Activated naive CD4-positive, alpha-beta T cell treated with anti-CD3 and anti-CD28 coated beads, Interleukin-2, amount 50 U/mL, for 16 hours (primary cell): ENCODE measurements around the gene PLA2G4E.
A peak's percentile ranks its signal among the peaks of the same experiment; 100 is the strongest.

Experiments
- DNase-seq: peaks from one replicate; pipeline ENCODE4 v3.0.0-alpha.2; 2020

The PLA2G4E gene

DNA sequence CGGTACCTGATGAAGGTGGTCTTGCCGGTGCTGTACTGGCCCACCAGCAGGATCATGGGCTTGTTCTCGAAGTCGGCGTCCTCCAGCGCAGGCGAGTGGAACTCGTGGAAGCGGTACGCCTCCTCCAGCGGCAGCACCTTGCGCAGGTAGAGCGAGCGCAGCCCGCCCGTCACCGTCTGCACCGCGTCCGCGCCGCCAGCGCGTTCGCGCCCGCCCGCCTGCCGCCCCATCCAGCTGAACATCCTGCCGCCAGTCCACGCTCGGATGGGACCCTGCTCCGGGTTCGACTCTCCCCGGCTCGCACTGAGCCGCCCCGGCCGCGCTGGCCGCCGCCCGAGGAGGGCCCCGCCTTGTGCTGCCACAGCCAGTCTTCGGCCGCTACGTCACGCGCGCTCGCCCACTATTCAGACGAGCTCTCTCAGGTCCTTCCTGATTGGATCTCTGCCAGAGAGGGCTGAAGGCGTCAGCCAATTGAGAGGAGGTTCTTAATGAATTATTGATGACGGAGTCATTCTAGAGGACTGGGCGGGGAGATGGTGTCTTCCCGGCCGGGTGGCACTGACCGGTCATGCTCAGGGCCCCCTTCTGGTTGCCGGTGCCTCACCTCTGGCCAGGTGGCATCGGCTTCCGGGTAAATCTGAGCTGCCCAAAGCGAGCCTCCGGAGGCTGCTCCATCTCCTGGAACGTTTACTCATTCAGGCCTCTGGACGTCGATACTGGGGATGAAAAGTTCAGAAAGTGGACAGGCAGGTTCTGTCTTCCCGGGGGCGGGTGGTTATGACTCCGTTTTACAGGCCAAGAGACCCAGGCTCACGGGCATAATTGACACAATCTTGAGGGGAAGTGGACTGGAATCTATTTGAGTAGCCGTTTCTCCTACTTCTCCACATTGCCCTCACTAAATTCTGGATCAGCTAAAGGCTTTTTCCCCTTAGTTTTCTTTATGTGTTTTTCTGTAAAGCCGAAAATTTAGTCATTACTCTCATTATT lies 48.3 kb downstream of the PLA2G4E start, which contains the start of gene EHD4:
EHD4 (minus strand) TSS at position 305 of the 990 bp plus-strand sequence; CDS start at position 242, 63 bp downstream.
- peak; percentile 93 for DNase-seq

DNA sequence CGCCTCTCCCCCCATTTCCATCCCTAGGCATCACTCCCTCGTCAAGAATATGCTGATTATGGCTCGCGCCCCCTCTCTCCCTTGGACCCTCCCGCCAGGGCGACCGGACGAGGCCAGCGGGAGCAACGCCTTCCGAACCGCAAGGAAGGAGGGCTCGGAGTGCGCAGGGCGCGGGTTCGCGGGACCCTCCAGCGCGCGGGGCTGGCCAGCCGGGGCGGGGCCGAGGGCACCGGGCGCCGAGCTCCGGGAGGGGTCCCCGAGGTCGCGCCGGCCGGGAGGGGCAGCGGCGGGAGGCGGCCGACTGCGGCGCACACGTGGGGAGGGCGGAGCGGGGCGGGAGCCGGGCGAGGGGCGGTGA lies 49.0 kb downstream of the PLA2G4E start:
- DNase-seq = no peak

DNA sequence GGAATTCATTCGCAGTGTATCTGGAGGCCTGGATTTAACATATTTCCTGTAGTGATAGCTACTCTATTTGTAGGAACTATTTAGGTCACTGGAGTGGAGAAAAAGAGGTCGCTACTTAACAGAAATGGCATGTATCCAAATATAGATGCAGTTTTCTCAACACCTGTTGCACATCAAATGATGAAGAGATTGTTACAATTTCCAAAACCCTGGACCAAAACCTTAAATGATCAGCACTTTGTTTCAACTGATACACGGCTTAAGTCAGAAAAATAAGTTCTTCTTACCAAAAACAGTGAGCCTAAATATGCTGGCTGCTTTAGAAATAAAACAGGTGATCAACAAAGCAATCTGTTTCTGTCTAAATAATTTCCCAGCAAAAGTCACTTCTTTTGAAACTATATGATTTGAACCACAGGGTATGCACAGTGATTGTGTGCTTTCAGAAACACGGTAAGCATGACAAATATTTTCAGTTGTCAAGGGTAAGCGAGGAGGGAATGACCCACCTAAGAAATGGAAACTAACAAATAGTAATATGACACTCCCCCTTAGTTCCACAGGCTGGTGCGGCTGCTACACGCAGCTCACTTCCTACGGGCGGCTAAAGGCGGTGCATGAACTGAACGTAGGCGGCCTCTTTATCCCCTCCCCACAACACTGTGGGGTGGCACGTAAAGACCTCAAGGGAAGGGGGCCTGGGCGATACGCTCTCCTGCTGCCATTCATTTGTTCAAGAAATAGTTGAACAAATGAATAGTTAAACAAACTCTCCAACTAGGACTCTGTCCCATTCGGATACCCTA lies 49.5 kb downstream of the PLA2G4E start:
- DNase-seq = peak; percentile 81

DNA sequence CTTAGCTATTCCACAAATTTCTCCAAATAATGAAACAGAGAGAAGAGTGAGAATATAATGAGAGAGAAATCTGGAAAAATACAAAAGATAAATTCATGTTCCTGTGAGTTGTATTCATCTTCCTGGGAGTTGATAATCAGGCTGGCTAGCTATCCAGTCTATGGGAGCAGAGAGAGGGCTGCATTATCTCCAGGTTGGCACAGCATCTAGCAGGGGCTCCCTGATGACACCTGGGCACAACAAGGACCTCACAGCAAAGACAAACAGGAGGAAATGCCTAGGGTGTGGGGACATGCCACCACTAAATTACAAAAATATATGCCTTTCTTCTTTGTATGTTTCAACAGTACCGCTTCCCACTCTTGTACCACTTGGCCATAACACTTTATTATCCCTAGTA lies 50.4 kb downstream of the PLA2G4E start:
- no peak for DNase-seq

DNA sequence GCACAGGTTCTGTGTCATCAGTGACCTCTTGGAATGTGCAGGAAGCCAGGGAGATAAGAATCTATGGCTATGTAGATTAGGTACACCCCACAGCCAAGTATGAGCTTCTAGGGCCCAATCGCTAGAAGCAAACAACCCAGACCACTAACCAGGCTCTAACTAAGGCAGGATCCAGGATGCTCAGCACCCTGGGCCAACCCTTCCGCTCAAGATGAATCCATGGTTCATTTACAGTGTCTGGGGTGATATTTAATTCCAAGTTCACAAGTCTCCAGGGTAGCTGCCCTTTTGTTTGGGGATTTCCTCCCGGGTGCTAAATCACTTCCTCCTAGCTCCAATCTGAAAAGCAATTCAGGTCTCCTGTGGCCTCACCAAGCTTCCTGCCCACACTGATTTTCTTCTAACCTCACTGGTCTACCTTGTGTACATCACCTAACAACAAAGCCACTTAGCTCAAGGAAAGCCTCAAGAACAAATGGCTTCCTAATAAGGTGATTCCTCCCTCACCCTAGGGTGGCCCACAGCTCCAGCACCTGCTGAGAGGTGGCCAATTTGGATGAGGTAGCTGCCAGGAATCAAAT lies 50.9 kb downstream of the PLA2G4E start:
- DNase-seq = no peak

DNA sequence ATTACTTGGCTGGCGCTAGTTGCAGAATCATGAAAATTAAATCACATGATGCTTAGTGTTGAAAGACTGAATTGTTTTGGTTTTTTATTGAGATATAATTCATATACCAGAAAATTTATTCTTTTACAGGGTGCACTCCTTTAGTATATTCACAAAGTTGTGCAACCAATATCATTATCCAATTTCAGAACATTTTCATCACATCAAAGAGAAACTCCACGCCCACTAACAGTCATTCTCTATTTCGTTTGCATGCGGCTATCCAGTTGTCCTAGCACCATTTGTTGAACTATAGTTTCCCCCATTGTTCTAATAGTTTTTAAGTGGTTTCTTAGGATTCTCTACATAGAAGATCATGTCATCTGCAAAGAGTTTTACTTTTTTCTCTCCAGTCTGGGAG lies 52.1 kb downstream of the PLA2G4E start:
- DNase-seq = no peak

DNA sequence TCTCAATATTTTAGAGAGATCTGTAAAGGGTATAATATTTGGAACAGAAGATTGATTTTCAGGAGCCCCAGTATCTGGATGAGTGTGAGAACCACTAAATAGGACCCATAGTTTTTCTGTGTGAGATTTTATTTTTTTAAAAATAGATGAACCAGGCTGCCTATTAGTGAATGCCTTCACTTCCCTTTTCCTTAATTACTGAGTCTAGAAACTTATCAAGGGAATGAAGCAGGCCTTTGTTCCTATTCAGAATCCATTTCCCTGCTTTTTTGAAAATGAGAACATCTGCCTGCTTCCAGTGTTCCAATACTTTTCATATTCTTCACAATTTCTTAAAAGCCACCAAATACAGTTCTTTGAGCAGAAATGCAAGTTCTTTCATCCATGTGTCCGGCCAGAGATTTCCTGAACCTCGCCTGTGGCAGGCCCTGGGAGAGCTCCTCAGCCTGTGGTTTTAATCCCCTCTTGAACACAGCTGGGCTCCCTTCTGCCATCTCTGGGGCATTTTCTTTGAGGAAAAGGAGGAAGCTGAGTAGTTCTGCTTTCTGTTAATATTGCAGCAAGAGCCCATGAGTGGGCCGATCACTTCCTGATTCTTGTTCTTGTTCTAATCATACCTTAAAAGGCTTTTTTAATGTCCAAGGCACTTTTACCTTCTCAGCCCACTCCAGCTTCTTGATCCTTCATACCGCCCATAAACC lies 53.2 kb downstream of the PLA2G4E start:
- DNase-seq = no peak

DNA sequence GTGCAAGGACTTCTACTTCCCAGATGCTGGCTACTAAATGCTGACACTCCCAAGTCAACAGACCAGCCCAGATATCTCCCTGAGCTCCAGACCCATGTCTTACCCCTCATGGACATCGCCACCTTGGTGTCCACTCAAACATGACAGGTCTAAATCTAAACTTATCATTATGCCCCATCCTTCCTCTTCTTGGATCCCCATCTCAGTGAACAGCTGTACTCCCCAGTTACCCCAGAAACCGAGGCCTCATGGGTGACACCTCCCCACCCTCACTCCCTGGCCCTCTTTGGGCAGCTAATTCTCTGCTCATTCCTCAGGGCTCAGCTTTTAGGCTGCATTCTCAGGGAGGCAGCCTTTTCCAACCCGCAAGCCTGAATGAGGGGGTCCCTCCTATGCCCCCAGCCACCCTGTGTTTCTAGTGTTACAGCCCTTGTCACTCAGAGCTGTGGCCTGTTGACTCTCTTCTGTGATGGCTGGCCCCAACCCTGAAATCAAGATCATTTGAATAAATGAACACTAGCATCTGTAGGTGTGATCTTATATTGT lies 53.8 kb downstream of the PLA2G4E start:
- no peak for DNase-seq

DNA sequence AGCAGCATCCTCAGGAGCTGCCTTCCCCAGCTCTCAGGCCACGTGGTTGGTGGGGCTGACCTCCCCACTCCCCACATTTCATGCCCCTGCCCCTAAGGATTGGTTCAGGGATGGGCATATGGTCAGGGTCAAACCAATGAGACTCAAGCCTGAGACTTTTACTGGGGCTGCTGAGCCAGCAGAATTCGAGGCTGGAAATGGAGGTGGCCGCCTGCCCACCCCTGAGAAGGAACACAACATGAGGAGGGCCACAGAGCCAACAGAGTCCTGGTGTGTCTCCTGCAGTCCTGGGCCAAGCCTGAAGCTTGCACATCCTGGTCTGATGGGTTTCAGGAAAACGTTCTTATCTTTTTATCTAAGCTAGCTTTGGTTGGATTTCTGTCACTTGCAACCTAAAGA lies 54.4 kb downstream of the PLA2G4E start:
- no peak for DNase-seq

DNA sequence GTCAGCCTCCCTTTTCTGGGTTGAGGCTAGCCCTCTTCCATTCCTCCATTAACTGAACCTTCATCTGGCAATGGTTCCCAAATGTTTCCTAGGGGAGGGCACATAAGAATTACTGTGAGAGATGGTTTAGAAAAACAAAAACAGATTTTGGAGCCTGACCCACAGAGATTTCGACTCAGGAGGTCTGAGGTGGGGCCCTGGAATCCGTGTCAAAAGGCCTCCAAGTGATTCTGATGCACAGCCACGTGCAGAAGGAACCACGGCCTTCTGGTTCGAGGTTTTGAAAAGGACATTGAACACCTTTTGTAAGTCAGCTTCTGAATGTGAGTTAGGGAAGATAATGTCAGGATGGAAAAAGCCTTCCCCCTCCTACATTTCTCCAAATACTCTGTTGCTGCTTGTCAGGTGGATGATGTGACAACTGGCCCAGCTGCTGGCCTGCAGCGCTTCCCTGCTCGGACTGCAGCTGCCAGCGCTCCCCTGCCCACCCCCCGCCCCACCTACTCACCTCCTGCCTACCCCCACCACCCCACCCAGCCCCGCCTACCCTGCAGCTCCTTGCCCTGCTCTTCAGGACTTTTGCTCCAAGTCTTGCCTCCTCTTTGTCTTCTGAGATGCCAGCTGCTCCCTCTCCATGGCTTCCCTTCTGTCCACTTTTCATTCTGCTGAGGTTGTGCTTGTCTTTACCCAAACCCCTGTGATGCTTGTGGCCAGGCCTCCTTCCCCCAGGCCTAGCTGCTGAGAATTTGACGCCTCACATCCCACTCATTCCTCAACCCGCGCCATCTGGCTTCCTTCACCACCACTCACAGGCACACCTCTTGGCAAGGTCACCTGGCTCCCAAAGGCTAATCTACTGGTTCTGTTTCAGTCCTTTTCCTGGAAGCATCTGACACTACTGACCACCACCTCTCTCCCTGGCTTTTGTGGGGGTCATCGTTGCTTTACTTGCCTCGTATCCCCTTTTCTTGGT lies 55.1 kb downstream of the PLA2G4E start:
- no peak for DNase-seq

DNA sequence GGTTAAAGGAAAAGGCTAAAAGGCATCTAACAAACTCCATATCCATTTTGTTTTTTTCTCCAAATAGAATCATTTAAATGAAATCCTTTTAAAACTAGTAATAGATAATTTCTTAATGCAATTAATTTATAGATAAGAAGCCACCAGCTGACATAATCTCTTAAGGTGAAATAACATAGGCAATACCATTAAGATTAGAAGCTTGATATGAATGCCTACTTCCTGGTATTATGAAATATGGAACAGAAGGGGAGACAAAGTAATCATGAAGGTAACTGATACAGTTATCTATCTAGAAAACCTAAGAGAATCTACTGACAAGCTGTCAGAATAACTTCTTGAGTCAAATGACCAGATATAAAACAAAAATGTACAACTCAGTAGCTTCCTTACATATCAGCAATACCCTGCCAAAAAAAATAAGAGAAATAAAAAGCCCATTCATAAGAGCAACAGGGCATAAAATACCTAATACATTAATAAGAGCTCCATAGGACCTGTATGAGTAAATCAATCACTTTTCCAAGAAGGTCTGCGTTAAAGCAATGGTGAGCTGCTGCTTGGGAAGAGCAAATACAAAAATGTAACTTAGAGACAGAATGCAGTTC lies 59.1 kb downstream of the PLA2G4E start:
- no peak for DNase-seq

DNA sequence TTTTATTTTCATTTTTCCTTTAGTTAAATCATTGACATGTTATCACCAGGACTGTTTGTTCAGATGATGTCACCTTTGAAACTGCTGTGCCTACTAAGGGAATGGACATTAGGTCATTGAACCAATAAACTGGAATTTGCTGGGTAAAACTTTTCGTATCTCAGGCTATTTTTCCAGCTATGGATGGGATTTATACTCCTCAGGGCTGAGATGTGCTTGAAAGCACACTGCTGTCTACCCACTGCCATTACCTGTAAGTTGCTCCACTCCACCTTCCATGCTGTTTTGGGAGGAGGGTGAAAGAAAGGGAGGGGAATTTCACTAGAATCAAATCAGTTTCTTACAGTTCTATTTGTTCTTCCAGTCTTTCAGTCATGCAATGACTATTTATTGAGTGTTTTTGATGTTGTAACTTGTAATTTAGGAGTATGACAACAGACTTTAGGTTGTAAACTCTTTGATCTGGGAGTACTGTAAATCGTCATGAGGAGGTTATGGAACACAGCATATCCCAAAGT lies 59.8 kb downstream of the PLA2G4E start:
- DNase-seq = no peak

DNA sequence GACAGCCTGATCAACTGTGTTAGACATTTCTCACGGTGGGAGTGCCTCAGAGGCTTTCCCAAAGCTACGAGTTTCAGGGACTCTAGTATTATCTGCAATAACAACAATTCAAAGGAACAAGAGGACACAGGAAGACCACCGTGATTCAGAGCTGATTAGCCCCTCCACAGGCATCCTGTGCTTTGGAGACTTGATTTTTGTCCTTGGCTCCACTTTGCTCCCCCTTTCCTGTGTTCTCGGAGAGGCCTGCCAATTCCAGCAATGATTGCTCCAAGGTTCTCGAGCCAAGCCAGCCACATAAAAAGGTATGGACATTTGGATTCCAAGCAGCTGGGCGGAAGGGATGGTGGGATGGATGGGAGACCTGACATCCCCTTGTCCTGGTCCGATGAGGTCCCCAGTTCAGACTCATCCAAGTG lies 62.8 kb downstream of the PLA2G4E start:
- no peak for DNase-seq

DNA sequence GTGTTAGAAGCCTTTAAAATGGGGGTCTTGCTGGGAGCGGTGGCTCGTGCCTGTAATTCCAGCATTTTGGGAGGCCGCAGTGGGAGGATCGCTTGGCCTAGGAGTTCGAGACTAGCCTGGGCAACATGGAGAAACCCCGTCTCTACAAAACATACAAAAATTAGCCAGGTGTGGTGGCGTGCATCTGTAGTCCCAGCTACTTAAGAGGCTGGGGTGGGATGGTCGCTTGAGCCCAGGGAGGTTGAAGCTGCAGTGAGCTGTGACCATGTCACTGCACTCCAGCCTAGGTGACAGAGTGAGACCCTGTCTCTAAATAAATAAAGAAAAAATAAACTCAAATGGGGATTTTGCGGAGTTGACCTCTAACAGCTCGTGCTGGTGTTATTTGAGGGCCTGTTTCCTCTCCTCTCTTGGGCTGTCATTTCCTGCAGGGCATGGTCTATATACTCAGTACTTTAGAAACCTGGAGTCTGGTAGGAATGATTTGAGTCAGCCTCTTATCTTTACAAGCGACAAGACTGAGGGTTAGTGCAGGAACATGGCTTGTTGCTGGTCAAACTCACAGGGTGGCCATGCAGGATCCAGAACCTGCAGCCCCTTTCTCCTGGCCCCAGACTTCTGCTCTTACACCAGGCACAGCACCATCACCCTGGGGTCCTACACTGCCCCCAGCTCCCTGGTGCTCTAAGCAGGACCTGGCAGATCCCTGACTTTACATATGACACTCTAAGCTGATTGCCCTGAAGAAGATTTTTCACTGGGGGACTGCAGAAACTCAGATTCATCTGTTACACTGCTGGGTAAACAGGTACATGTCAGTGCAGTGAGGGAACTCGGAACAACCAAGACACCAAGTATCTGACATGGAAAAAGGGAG lies 63.6 kb downstream of the PLA2G4E start:
- no peak for DNase-seq

DNA sequence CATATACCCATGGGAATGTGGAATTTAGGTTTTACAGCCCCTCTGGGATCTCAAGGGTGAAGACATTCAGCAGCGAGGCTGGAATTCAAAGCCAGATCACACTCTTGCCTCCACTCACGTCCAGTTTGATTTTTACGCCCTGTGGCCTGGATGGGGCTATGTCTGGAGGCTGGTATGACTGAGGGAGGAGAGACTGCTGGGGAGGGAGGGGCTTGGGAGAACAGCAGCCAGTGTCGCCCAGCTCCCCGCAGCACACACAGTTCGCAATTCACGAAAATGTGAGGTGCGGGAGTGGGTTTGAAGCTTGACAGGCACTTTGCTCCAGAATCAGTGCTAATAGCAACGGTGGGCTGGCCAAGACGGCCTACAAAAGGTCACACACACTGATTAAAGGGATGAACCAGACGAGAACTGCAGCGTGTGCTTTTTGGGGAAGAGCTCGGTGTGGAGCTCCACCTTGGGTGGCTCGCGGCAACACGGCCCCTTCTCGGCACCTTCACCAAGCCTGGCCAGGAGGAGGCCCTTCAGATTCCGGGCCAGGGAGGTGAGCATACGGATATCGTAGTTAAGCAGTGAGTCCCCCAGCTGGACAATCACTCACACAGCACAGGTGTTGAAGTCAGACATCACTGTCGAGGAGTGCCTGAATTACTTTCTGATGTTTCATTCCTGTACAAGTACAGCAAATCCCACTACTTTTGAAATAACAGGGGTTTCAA lies 64.9 kb downstream of the PLA2G4E start:
- DNase-seq = no peak

DNA sequence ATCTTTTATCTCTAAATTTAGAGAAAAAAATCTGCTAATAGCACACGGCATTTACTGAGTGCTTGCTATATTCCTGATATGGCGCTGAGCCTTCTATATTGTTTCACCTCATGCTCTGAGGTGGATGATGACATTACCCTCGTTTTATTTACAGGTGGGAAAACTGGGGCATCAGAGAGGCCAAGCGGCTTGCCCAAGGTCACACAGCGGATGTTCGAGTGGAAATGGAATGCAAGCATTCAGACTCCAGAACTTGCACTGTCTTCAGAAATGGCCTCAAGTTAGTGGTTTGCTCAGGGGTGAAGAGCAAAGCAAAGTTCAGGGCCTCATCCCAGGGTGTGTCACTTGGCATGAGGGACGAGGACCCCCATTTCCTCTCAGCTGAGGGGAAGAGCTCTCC lies 65.7 kb downstream of the PLA2G4E start:
- no peak for DNase-seq

DNA sequence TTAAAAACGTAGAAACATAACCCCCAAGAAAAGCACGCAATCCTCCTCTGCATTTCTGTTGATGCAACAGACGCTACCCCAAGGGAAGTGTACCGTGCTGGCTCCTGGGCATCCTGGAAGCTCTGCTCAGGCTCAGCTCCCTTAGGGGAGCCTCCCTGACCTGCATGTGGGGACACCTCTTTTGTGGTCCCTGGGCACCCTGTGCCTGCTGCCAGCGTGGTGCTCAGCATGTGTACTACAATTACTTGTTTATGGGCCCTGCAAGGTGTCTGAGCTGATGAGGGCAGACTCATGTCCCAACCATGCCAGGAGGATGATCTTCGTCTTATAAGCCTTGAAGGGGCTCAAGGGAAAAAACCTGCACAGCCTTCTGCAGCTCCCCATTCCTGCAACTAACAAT lies 66.8 kb downstream of the PLA2G4E start:
- no peak for DNase-seq

DNA sequence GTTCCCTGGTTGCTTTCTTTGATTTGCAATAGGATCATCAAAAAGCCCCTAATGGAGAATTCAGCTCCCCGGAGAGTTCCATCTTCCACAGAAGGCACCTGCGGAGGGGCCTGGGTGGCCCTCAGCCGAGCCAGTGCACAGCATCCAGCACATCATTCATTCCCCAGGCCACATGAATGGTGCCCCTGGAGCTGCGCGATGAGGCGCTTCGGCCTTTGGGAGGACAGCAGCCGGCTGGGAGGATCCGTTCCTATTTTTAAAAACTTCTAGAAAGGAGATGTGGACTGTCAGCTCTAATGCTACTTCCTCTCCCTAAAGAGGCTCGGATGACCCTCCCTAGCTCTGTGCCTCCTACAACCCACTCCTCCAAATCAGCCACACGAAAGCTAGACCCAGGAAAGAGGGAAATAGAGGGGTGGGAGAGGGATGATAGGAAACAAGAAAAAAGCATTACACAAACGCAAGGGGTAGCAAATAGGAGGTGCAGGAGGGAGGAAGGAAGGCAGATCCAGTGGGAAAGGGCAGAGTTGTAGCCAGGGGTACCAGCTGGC lies 68.8 kb downstream of the PLA2G4E start:
- no peak for DNase-seq

DNA sequence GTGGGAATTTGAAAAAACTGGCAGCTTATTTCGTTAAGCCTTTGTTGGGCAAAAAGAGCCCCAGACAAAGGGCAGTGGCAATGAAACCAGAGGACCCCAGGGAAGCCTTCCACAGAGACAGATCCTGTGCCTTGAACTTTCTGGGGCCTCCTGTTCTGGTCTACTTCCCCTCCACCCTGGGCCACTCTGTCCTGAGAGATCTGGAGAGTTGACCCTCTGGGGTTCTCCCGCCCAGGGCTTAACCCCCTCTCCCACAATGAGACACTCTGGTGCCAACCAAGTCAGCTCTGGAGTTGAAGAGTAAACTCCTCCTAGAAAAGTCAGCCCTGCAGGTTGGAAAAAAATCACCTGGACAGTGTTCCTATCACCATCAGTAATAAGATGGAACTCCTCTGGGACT lies 69.3 kb downstream of the PLA2G4E start:
- DNase-seq = no peak
